Astrocyte (in vitro differentiated cells and primary cell): ENCODE measurements around the gene PDE8A.

Experiments used
- CTCF ChIP-seq: IDR thresholded peaks from 2 replicates; pipeline ENCODE4 v1.5.1; 2011; ENCODE audit warnings: low read depth, mild to moderate bottlenecking, inconsistent platforms, low read length, moderate library complexity; ENCODE audit not compliant: insufficient read depth
- EZH2 ChIP-seq: IDR thresholded peaks from 2 replicates; pipeline ENCODE4 v1.6.1; 2012; ENCODE audit warnings: mild to moderate bottlenecking, low read length, inconsistent platforms; ENCODE audit not compliant: insufficient read depth

- TF ChIP-seq EZH2: no peak
- no peak for TF ChIP-seq CTCF
Measured at GRCh38 chr15:84942456-84942855, 39.2 kb upstream of the PDE8A start.
